ENCODE measurements around the gene GRK2. TPM values are rescaled to one million over a fixed set of nuclear protein-coding genes. Genes with fewer than 3 reads are reported as not detected.

GRK2 gene
- total and polyA plus RNA-seq, 2 of the 8 experiments (the other 6 are each of a cell fraction or from before 2014, with no cell fraction given), result 47.3 to 49.7 TPM

- peaks cover 9% of the 10 kb centered on the region for H3K23me2 ChIP-seq (ENCODE audit: low read depth, low read length)
- H4K5ac ChIP-seq (ENCODE audit: insufficient read length, low read depth, low read length), result no peak overlapping the region
- no peak overlapping the region for H2BK20ac ChIP-seq (ENCODE audit: low read length)
- no peak overlapping the region for H3K4me2 ChIP-seq (ENCODE audit: insufficient read depth in 1 of 2, low read depth in 2 of 2, low read length in 2 of 2)
- H2AK5ac ChIP-seq (ENCODE audit: low read depth, low read length), result no peak overlapping the region
- H3K27ac ChIP-seq (ENCODE audit: low read depth, low read length), result no peak overlapping the region
- peaks cover 13% of the 10 kb centered on the region; the same call in 1 of the 2 replicates for H3K79me1 ChIP-seq (ENCODE audit: low read depth, low read length)
- H3K9me3 ChIP-seq (ENCODE audit: insufficient read depth in 2 of 2, low read depth in 1 of 2, low read length in 1 of 2), result no peaks in the 10 kb centered on the region
- no peak overlapping the region for H2BK15ac ChIP-seq (ENCODE audit: low read length)
- H4K8ac ChIP-seq (ENCODE audit: extremely low read depth, insufficient read depth, low read length), result no peak overlapping the region
- DNase-seq (ENCODE audit: low read depth in 1 of 2, low spot score in 2 of 2), result no peak
- WGBS, 2 experiments (ENCODE audit: extremely low coverage in 1 of 2, insufficient coverage in 1 of 2, insufficient read length in 1 of 2, insufficient replicate concordance in 2 of 2, low coverage in 1 of 2, low lambda C conversion rate in 2 of 2, missing lambda C conversion rate in 1 of 2), result 91% methylated on average over 11 of the region's 11 CpGs; no CpG with 5 or more reads in 1 of the 2 experiments
- no peak overlapping the region for H3K23ac ChIP-seq (ENCODE audit: insufficient read length)
- peaks cover 36 to 80% (median 61%) of the 10 kb centered on the region in 4 experiments for H3K36me3 ChIP-seq (ENCODE audit: control insufficient read depth in 2 of 4, insufficient read depth in 4 of 4, low read length in 3 of 4)
- peaks cover 3 to 11% of the 10 kb centered on the region in 2 experiments for H4K20me1 ChIP-seq (replicated peaks in 1 of 2; ENCODE audit: control insufficient read depth in 1 of 2, insufficient read depth in 2 of 2, low read length in 2 of 2)
- H3K9ac ChIP-seq (replicated peaks in 1 of 4; ENCODE audit: extremely low read depth in 1 of 4, low read depth in 3 of 4, low read length in 3 of 4), result no peak overlapping the region
- H3K18ac ChIP-seq (ENCODE audit: extremely low read depth, low read length), result no peak overlapping the region
- no peak overlapping the region for H3K14ac ChIP-seq (ENCODE audit: insufficient read length)
- no peak overlapping the region for H2BK5ac ChIP-seq (ENCODE audit: low read depth, low read length)
- H3K4me1 ChIP-seq (replicated peaks in 1 of 4; ENCODE audit: control insufficient read depth in 3 of 4, insufficient read depth in 4 of 4, low read length in 3 of 4), result peaks cover 0 to 3% (median 0%) of the 10 kb centered on the region in 4 experiments; a peak in 1 of 7 replicates
- H3K4ac ChIP-seq (replicated peaks; ENCODE audit: insufficient read length, low read depth, low read length), result no peak overlapping the region
- H4K91ac ChIP-seq (replicated peaks; ENCODE audit: insufficient read length, low read length), result no peak overlapping the region
- H2BK120ac ChIP-seq (replicated peaks; ENCODE audit: low read depth, low read length), result no peak overlapping the region
- no peak overlapping the region for H3K4me3 ChIP-seq (ENCODE audit: extremely low read depth in 1 of 4, insufficient read depth in 2 of 4, low read depth in 3 of 4, low read length in 4 of 4)
- FAIRE-seq, result no peak
- ChIA-PET POLR2A (ENCODE audit: partially characterized antibody) (interaction anchor here (0.6 to 3.2 kb wide), 4 partner anchors 9 to 20 kb away, joined by 3 to 15 read pairs (median 4); no protein-coding TSS in a partner anchor), CTCF (ENCODE audit: partially characterized antibody) (interaction anchor here (0.7 to 1.4 kb wide), 3 partner anchors 9 to 17 kb away, joined by 3 to 4 read pairs (median 3); no protein-coding TSS in a partner anchor)
- no peak overlapping the region for H2BK12ac ChIP-seq (ENCODE audit: low read depth, low read length)
- H3K27me3 ChIP-seq (replicated peaks in 1 of 4; ENCODE audit: control insufficient read depth in 3 of 4, extremely low read depth in 1 of 4, insufficient read depth in 3 of 4, low read length in 3 of 4), result no peaks in the 10 kb centered on the region
- H3K56ac ChIP-seq (replicated peaks; ENCODE audit: insufficient read length, low read depth, low read length), result no peak overlapping the region
- no peak overlapping the region for H2AFZ ChIP-seq (ENCODE audit: low read length)
- H3K79me2 ChIP-seq (ENCODE audit: control insufficient read depth in 1 of 2, insufficient read depth in 2 of 2, low read length in 2 of 2), result peaks cover 14 to 45% of the 10 kb centered on the region in 2 experiments
- TF ChIP-seq CEBPB (IDR thresholded peaks at IDR 0.05; ENCODE audit: low read depth, low read length), result no peak
- TF ChIP-seq USF2 (IDR thresholded peaks at IDR 0.05; ENCODE audit: low read length), result no peak
- TF ChIP-seq TAF7 (optimal IDR thresholded peaks at IDR 0.05; ENCODE audit: borderline replicate concordance, low read depth, low read length), result no peak
- TF ChIP-seq GABPA (IDR thresholded peaks at IDR 0.05; ENCODE audit: borderline replicate concordance, insufficient read depth, low read length), result no peak
- no peak for TF ChIP-seq GTF2F1 (IDR thresholded peaks at IDR 0.05; ENCODE audit: borderline replicate concordance, low read depth, low read length)
- TF ChIP-seq RXRA (IDR thresholded peaks at IDR 0.05; ENCODE audit: insufficient read depth, low read depth, low read length), result no peak
Observed at GRCh38 chr11:67245046-67245445, 21.2 kb upstream of the GRK2 start.

Measured in H1 (cell line).